Bronchial epithelial cell (primary cell): ENCODE results near the gene MAPRE2. TPM values are rescaled to one million over a fixed set of nuclear protein-coding genes. Genes with fewer than 3 reads are reported as not detected.
A peak's percentile ranks its signal among the peaks of the same experiment; 100 is the strongest.

Experiments
- DNase-seq: peaks from one replicate; pipeline ENCODE4 v3.0.0-alpha.2; 2010; ENCODE audit warnings: low read depth
- FAIRE-seq: peaks from 2 replicates; lab custom pipeline; 2011; peaks lifted over from hg19 to GRCh38; lab: Jason Lieb, UNC
- H3K27me3 ChIP-seq: 2 replicates; pipeline ENCODE4 v1.5.1; 2011; ENCODE audit warnings: low read length; ENCODE audit not compliant: control insufficient read depth, insufficient read depth
- H3K36me3 ChIP-seq: 2 replicates; pipeline ENCODE4 v1.5.1; 2011; ENCODE audit warnings: low read length; ENCODE audit not compliant: control insufficient read depth, insufficient read depth
- H3K4me3 ChIP-seq: 2 replicates; pipeline ENCODE4 v1.5.1; 2011; ENCODE audit warnings: mild to moderate bottlenecking, low read depth, low read length, control low read depth
- total RNA-seq: library from RNA; depleted of rRNA; stranded (reverse); fragments of >200 nt; gene quantifications from 2 replicates; pipeline ENCODE4 v1.2.1, GENCODE V29; 2014
- TF ChIP-seq, protein P1 (sequence below): IDR thresholded peaks from 2 replicates; pipeline ENCODE4 v1.5.1; 2011; ENCODE audit warnings: mild to moderate bottlenecking, moderate library complexity, low read length, control low read depth, inconsistent platforms; ENCODE audit not compliant: insufficient read depth, severe bottlenecking

The MAPRE2 gene
- total RNA-seq, 1 donor from 2014 or later, result 0.79 TPM

DNA sequence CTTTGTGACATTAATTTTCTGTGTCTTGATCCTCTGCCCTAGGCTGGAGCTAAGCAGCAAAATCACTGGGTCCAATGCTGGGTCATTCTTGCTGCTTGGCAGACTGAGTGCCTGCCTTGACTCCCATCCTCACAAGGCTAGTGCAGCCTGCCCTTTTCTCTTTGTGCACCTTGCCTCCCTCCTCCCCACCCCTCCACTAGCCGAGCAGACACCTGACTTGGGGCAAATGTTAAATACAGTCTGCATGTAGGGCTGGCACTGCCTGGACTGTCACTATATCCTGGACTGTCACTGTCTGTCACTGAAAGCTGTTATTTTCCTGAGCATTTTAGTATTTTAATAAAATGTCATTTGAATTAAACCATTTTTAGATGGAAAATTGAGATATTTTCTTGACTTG lies 33.4 kb downstream of the MAPRE2 start:
- DNase-seq, result no peak
- H3K27me3 ChIP-seq, result no peaks in the 10 kb centered on the region
- H3K4me3 ChIP-seq, result no peak overlapping the region
- no peak for FAIRE-seq
- TF ChIP-seq, protein P1, sequence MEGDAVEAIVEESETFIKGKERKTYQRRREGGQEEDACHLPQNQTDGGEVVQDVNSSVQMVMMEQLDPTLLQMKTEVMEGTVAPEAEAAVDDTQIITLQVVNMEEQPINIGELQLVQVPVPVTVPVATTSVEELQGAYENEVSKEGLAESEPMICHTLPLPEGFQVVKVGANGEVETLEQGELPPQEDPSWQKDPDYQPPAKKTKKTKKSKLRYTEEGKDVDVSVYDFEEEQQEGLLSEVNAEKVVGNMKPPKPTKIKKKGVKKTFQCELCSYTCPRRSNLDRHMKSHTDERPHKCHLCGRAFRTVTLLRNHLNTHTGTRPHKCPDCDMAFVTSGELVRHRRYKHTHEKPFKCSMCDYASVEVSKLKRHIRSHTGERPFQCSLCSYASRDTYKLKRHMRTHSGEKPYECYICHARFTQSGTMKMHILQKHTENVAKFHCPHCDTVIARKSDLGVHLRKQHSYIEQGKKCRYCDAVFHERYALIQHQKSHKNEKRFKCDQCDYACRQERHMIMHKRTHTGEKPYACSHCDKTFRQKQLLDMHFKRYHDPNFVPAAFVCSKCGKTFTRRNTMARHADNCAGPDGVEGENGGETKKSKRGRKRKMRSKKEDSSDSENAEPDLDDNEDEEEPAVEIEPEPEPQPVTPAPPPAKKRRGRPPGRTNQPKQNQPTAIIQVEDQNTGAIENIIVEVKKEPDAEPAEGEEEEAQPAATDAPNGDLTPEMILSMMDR, result no peak
- H3K36me3 ChIP-seq, result no peaks in the 10 kb centered on the region

DNA sequence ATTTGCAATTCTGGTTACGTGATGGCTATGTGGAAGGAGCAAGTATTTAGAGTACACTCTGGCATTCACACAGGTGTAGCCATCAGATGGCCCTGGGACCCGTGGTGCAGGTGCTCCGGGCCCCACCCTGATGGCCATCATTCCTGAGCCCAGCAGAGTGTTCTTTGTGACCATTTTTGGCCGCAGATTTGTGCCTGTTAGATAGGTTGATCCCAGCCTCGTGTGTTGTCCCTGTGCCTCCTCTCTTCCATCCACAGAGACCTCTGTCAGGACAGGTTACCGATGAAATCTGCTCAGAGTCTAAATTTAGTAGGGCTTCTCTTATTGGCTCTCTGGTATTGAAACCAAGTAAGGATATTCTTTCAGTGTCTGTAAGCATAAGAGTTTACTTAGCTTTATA lies 33.9 kb downstream of the MAPRE2 start:
- DNase-seq (no peak), FAIRE-seq (no peak)
- TF ChIP-seq, protein P1, result no peak
- Histone ChIP-seq H3K27me3 (no peaks in the 10 kb centered on the region), H3K4me3 (no peak overlapping the region), H3K36me3 (no peaks in the 10 kb centered on the region)

DNA sequence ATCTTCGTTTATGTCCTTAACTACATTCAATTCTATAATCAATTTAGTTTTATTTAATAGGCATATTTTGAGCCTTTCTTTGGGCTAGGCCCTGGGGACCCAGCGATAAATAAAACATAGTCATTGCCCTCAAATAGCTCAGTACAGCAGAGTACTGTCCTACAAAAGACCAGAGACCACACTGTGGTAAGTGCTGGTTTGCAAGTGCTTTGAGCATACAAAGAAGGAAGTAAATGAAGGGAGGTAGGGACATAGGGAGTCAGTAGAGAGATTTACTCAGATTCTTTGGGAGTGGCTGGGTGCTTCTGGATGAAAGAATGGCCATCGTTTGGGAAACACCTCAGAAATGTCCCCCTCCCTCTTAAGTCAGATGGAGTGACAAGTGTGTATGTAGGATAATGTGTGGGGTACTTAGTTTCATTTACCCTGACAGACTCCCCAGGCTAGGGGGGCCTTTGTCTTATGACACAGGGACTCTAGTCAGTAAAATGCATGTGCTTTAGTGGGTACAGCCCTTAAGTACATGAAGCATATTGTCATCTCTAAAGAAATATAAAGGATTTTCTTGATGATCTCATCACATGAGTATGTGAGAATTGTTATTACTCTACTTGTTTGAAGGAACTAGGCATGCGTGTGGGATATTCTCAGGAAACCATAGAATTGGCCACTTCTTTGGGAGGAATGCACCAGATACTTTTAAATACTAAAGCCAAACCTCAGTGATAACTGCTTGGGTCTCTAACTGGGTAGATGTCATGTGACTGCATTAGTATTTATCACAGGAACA lies 35.1 kb downstream of the MAPRE2 start:
- DNase-seq, result peak; percentile 57
- Histone ChIP-seq H3K27me3 (no peaks in the 10 kb centered on the region), H3K4me3 (no peak overlapping the region), H3K36me3 (no peaks in the 10 kb centered on the region)
- no peak for FAIRE-seq
- TF ChIP-seq, protein P1, result no peak

DNA sequence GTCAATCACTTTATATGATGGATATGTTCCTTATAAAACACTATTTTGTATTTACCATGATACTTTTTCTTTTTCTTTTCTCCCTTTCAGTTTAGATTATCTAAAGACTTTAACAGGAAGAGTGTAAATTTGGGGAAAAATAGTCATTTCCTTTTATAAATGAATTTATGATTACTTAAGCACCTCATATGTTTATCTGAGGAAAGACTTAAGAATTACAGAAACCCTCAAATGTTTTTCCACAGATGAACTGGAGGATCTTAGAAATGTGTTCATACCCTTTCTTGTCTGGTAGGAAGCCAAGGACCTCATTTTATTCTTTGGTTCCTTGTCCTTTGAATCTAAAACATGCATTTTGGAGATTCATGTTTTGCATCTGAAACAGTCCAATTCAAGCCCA lies 36.7 kb downstream of the MAPRE2 start:
- DNase-seq (no peak), FAIRE-seq (no peak)
- TF ChIP-seq, protein P1, result no peak
- Histone ChIP-seq H3K4me3 (no peak overlapping the region), H3K27me3 (no peaks in the 10 kb centered on the region), H3K36me3 (no peaks in the 10 kb centered on the region)

DNA sequence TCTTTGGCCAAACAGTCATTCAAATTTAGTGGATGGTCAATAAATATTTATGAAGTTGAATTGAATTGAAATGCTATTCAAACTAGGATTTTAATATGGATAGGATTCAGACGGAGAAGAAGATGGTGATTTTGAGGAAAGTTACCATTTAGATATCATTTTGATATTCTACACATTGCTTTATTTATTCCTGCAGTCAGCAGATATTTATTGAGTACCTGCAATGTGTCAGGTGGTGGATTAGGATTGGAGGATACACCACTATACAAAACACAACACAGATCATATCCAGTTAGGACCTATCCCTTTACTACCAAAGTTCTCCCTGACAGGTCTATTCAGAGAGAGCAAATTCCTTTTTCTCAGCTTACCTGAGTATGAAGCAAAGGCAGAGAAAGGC lies 38.8 kb downstream of the MAPRE2 start:
- TF ChIP-seq, protein P1, result no peak
- Histone ChIP-seq H3K36me3 (no peaks in the 10 kb centered on the region), H3K4me3 (no peak overlapping the region), H3K27me3 (no peaks in the 10 kb centered on the region)
- DNase-seq, result no peak
- FAIRE-seq, result no peak
